ENCODE results near the gene ESPL1.

DNA sequence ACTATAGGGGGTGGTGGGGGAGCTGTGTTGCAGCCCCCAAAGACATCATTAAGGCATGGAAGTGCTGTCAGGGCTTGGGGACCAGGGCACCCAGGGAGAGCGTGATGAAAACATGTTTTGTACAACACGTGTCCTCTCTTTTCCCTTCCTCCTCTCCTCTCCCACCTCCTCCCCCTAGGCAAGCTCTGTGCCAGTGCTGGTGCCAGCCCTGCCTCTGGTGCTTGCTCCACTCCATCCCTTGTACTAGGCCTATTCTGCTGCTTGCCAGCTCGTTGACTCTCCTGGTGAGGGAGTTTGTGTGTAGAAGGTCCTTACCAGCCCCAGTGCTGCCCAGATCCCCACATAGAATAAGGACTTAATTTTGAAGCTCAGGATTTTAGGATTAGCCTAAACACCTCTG, 32.9 kb upstream of the ESPL1 start:
- TF ChIP-seq SP1 (CRISPR knock-in tag; conservative IDR thresholded peaks at IDR 0.05), result no peak
- TF ChIP-seq, protein P1, sequence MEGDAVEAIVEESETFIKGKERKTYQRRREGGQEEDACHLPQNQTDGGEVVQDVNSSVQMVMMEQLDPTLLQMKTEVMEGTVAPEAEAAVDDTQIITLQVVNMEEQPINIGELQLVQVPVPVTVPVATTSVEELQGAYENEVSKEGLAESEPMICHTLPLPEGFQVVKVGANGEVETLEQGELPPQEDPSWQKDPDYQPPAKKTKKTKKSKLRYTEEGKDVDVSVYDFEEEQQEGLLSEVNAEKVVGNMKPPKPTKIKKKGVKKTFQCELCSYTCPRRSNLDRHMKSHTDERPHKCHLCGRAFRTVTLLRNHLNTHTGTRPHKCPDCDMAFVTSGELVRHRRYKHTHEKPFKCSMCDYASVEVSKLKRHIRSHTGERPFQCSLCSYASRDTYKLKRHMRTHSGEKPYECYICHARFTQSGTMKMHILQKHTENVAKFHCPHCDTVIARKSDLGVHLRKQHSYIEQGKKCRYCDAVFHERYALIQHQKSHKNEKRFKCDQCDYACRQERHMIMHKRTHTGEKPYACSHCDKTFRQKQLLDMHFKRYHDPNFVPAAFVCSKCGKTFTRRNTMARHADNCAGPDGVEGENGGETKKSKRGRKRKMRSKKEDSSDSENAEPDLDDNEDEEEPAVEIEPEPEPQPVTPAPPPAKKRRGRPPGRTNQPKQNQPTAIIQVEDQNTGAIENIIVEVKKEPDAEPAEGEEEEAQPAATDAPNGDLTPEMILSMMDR (IDR thresholded peaks at IDR 0.05), result no peak
- TF ChIP-seq JUN (CRISPR knock-in tag; IDR thresholded peaks at IDR 0.05), result no peak

Measured in WTC11 (cell line).